ENCODE data around the gene HLA-DPA1. TPM values are rescaled to one million over a fixed set of nuclear protein-coding genes. Genes with fewer than 3 reads are reported as not detected.

HLA-DPA1 gene
- total and polyA plus RNA-seq, 2 donors (not counting 1 experiment from before 2014, with no cell fraction given): 1.5 to 9.1 TPM

DNA sequence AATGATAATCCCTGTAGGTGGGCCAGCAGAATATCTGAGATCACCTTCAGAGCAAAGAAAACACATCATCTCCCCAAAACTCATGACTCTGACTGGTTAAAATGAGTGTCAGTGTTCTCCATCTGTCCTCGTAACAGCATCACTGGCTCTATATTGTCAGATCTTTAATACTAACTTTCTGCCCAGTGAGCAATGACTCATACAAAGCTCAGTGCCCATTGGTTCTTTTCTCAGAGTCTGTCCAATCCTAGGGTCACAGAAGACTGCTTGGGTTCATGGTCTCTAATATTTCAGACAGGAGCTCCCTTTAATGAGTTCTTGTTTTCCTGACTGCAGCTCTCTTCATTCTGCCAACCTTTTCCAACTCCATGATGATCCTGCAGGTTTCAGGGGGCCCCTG is 38.7 kb upstream of the HLA-DPA1 start:
- Histone ChIP-seq H3K36me3 (ENCODE audit: control insufficient read depth, insufficient read depth, low read length) (no peaks in the 10 kb centered on the region), H3K27ac (ENCODE audit: insufficient read depth, low read length) (no peak overlapping the region), H4K20me1 (ENCODE audit: control insufficient read depth, extremely low read depth, insufficient read depth, low read length) (no peaks in the 10 kb centered on the region), H3K9me3 (ENCODE audit: control insufficient read depth, insufficient read depth, low read depth, low read length) (no peaks in the 10 kb centered on the region), H2AFZ (ENCODE audit: low read length) (no peak overlapping the region), H3K79me2 (ENCODE audit: control insufficient read depth, insufficient read depth, low read length) (no peaks in the 10 kb centered on the region), H3K27me3 (ENCODE audit: control insufficient read depth, insufficient read depth, low read length) (peaks cover 29% of the 10 kb centered on the region), H3K9ac (ENCODE audit: insufficient read depth, low read length) (no peak overlapping the region), H3K4me2 (ENCODE audit: extremely low read depth, insufficient read depth, low read length) (no peak overlapping the region), H3K4me3 (replicated peaks in 1 of 4; ENCODE audit: control extremely low read depth in 1 of 4, insufficient read depth in 1 of 4, low read depth in 3 of 4, low read length in 4 of 4) (no peak overlapping the region), H3K4me1 (ENCODE audit: control insufficient read depth, extremely low read depth, insufficient read depth, low read length) (no peaks in the 10 kb centered on the region)
- DNase-seq (ENCODE audit: low read depth in 2 of 2): peak; percentile 48 to 55
- no peak for TF ChIP-seq EZH2 (IDR thresholded peaks at IDR 0.05; ENCODE audit: low read length, missing control alignments)

GRCh38 chr6:33108307-33108706 is 34.9 kb upstream of the HLA-DPA1 start:
- Histone ChIP-seq H3K36me3 (ENCODE audit: control insufficient read depth, insufficient read depth, low read length) (no peaks in the 10 kb centered on the region), H3K9ac (ENCODE audit: insufficient read depth, low read length) (no peak overlapping the region), H3K79me2 (ENCODE audit: control insufficient read depth, insufficient read depth, low read length) (no peaks in the 10 kb centered on the region), H2AFZ (ENCODE audit: low read length) (no peak overlapping the region), H3K4me1 (ENCODE audit: control insufficient read depth, extremely low read depth, insufficient read depth, low read length) (no peaks in the 10 kb centered on the region), H3K27me3 (ENCODE audit: control insufficient read depth, insufficient read depth, low read length) (peaks cover 19% of the 10 kb centered on the region), H4K20me1 (ENCODE audit: control insufficient read depth, extremely low read depth, insufficient read depth, low read length) (no peaks in the 10 kb centered on the region), H3K4me2 (ENCODE audit: extremely low read depth, insufficient read depth, low read length) (no peak overlapping the region), H3K9me3 (ENCODE audit: control insufficient read depth, insufficient read depth, low read depth, low read length) (no peaks in the 10 kb centered on the region), H3K27ac (ENCODE audit: insufficient read depth, low read length) (no peak overlapping the region), H3K4me3 (replicated peaks in 1 of 4; ENCODE audit: control extremely low read depth in 1 of 4, insufficient read depth in 1 of 4, low read depth in 3 of 4, low read length in 4 of 4) (no peak overlapping the region)
- no peak for DNase-seq (ENCODE audit: low read depth in 2 of 2)
- TF ChIP-seq, protein P1, sequence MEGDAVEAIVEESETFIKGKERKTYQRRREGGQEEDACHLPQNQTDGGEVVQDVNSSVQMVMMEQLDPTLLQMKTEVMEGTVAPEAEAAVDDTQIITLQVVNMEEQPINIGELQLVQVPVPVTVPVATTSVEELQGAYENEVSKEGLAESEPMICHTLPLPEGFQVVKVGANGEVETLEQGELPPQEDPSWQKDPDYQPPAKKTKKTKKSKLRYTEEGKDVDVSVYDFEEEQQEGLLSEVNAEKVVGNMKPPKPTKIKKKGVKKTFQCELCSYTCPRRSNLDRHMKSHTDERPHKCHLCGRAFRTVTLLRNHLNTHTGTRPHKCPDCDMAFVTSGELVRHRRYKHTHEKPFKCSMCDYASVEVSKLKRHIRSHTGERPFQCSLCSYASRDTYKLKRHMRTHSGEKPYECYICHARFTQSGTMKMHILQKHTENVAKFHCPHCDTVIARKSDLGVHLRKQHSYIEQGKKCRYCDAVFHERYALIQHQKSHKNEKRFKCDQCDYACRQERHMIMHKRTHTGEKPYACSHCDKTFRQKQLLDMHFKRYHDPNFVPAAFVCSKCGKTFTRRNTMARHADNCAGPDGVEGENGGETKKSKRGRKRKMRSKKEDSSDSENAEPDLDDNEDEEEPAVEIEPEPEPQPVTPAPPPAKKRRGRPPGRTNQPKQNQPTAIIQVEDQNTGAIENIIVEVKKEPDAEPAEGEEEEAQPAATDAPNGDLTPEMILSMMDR (conservative IDR thresholded peaks at IDR 0.05 in 1 of 2, IDR thresholded peaks at IDR 0.05 in 1 of 2; ENCODE audit: low read depth in 1 of 2, low read length in 2 of 2): no peak
- TF ChIP-seq EZH2 (IDR thresholded peaks at IDR 0.05; ENCODE audit: low read length, missing control alignments): no peak

- H3K9me3 ChIP-seq (ENCODE audit: control insufficient read depth, insufficient read depth, low read depth, low read length): no peaks in the 10 kb centered on the region
- no peaks in the 10 kb centered on the region for H3K36me3 ChIP-seq (ENCODE audit: control insufficient read depth, insufficient read depth, low read length)
These were observed 34.2 kb upstream of the HLA-DPA1 start for GRCh38 chr6:33107641-33108040.

More at GRCh38 chr6:33107641-33108040, 34.2 kb upstream of the HLA-DPA1 start:
- H3K27me3 ChIP-seq (ENCODE audit: control insufficient read depth, insufficient read depth, low read length): peaks cover 19% of the 10 kb centered on the region
- no peak for DNase-seq (ENCODE audit: low read depth in 2 of 2)
- no peaks in the 10 kb centered on the region for H4K20me1 ChIP-seq (ENCODE audit: control insufficient read depth, extremely low read depth, insufficient read depth, low read length)
- no peak overlapping the region for H3K4me3 ChIP-seq (replicated peaks in 1 of 4; ENCODE audit: control extremely low read depth in 1 of 4, insufficient read depth in 1 of 4, low read depth in 3 of 4, low read length in 4 of 4)
- H3K9ac ChIP-seq (ENCODE audit: insufficient read depth, low read length): no peak overlapping the region
- H3K79me2 ChIP-seq (ENCODE audit: control insufficient read depth, insufficient read depth, low read length): no peaks in the 10 kb centered on the region
- no peak overlapping the region for H2AFZ ChIP-seq (ENCODE audit: low read length)
- no peak overlapping the region for H3K4me2 ChIP-seq (ENCODE audit: extremely low read depth, insufficient read depth, low read length)
- H3K27ac ChIP-seq (ENCODE audit: insufficient read depth, low read length): no peak overlapping the region
- no peak for TF ChIP-seq EZH2 (IDR thresholded peaks at IDR 0.05; ENCODE audit: low read length, missing control alignments)
- TF ChIP-seq, protein P1 (conservative IDR thresholded peaks at IDR 0.05 in 1 of 2, IDR thresholded peaks at IDR 0.05 in 1 of 2; ENCODE audit: low read depth in 1 of 2, low read length in 2 of 2): no peak
- H3K4me1 ChIP-seq (ENCODE audit: control insufficient read depth, extremely low read depth, insufficient read depth, low read length): no peaks in the 10 kb centered on the region
